Gastrocnemius medialis (tissue), 4 donors: ENCODE results near the gene CHL1.

Experiments
- CTCF ChIP-seq, 5 experiments: fragments of 450-650 bp in 3 of 5; fragments of 200-600 bp in 2 of 5; sonication (generic) in 2 of 5; IDR thresholded peaks in 4 of 5; conservative IDR thresholded peaks in 1 of 5; 1 replicate in 4 of 5; 2 replicates in 1 of 5; pipeline ENCODE4 v1.5.1; 2016 to 2019; ENCODE audit warnings: antibody characterized with exemption in 5 of 5, mild to moderate bottlenecking in 3 of 5, moderate library complexity in 3 of 5
- POLR2A ChIP-seq, 2 donors: fragments of 450-650 bp; IDR thresholded peaks; one replicate each; pipeline ENCODE4 v1.6.1; 2017; ENCODE audit warnings: antibody characterized with exemption in 2 of 2, mild to moderate bottlenecking in 2 of 2, moderate library complexity in 2 of 2

GRCh38 chr3:297585-297984, 101.0 kb downstream of the CHL1 start:
- TF ChIP-seq POLR2A (IDR thresholded peaks at IDR 0.05) (no peak), CTCF (IDR thresholded peaks at IDR 0.05 in 4 of 5, conservative IDR thresholded peaks at IDR 0.05 in 1 of 5) (no peak)
